ENCODE results near the gene MYRFL.
"Not testable (repeated sequence)": the region's sequence is repeated elsewhere in the genome, so short reads cannot be mapped to it uniquely, and the experiment has no call there.

Gene MYRFL

GRCh38 chr12:69846976-69847375, 21.9 kb downstream of the MYRFL start:
- Histone ChIP-seq H3K27me3 (ENCODE audit: insufficient read depth, low read length, poor library complexity) (no peaks in the 10 kb centered on the region), H3K4me3 (ENCODE audit: low read depth in 1 of 2, low read length in 2 of 2) (no peak overlapping the region), H3K4me1 (ENCODE audit: insufficient read depth, low read length) (no peaks in the 10 kb centered on the region), H3K27ac (ENCODE audit: low read length) (no peak overlapping the region), H3K9ac (ENCODE audit: low read depth, low read length) (no peak overlapping the region), H3K4me2 (ENCODE audit: insufficient read depth, low read length) (no peak overlapping the region), H3K36me3 (ENCODE audit: insufficient read depth, low read length) (no peaks in the 10 kb centered on the region), H4K20me1 (ENCODE audit: insufficient read depth, low read length) (no peaks in the 10 kb centered on the region), H2AFZ (ENCODE audit: low read depth, low read length) (no peak overlapping the region), H3K9me3 (ENCODE audit: insufficient read depth, low read length, severe bottlenecking) (no peaks in the 10 kb centered on the region), H3K79me2 (ENCODE audit: insufficient read depth, low read length) (no peaks in the 10 kb centered on the region)
- TF ChIP-seq EZH2 (IDR thresholded peaks at IDR 0.05; ENCODE audit: borderline replicate concordance, low read depth, low read length, severe bottlenecking) (no peak), CTCF (IDR thresholded peaks at IDR 0.05; ENCODE audit: borderline replicate concordance, extremely low read depth, low read length, poor library complexity, severe bottlenecking) (no peak)
- ATAC-seq (ENCODE audit: insufficient read depth, low read depth), result no peak
- DNase-seq, result no peak

GRCh38 chr12:69851976-69852375, 26.9 kb downstream of the MYRFL start:
- no peaks in the 10 kb centered on the region for H3K79me2 ChIP-seq (ENCODE audit: insufficient read depth, low read length)
- no peak for ATAC-seq (ENCODE audit: insufficient read depth, low read depth)
- no peaks in the 10 kb centered on the region for H3K4me1 ChIP-seq (ENCODE audit: insufficient read depth, low read length)
- no peaks in the 10 kb centered on the region for H3K9me3 ChIP-seq (ENCODE audit: insufficient read depth, low read length, severe bottlenecking)
- no peaks in the 10 kb centered on the region for H3K36me3 ChIP-seq (ENCODE audit: insufficient read depth, low read length)
- no peak overlapping the region for H3K27ac ChIP-seq (ENCODE audit: low read length)
- no peak overlapping the region for H2AFZ ChIP-seq (ENCODE audit: low read depth, low read length)
- H4K20me1 ChIP-seq (ENCODE audit: insufficient read depth, low read length), result no peaks in the 10 kb centered on the region
- no peak overlapping the region for H3K4me3 ChIP-seq (ENCODE audit: low read depth in 1 of 2, low read length in 2 of 2)
- TF ChIP-seq CTCF (IDR thresholded peaks at IDR 0.05; ENCODE audit: borderline replicate concordance, extremely low read depth, low read length, poor library complexity, severe bottlenecking) (no peak), EZH2 (IDR thresholded peaks at IDR 0.05; ENCODE audit: borderline replicate concordance, low read depth, low read length, severe bottlenecking) (no peak)
- no peak overlapping the region for H3K9ac ChIP-seq (ENCODE audit: low read depth, low read length)
- H3K27me3 ChIP-seq (ENCODE audit: insufficient read depth, low read length, poor library complexity), result no peaks in the 10 kb centered on the region
- no peak for DNase-seq
- H3K4me2 ChIP-seq (ENCODE audit: insufficient read depth, low read length), result no peak overlapping the region

- not testable (repeated sequence) for H3K36me3 ChIP-seq (ENCODE audit: insufficient read depth, low read length); H3K4me2 ChIP-seq (ENCODE audit: insufficient read depth, low read length); DNase-seq; H3K27ac ChIP-seq (ENCODE audit: low read length); H2AFZ ChIP-seq (ENCODE audit: low read depth, low read length); H3K27me3 ChIP-seq (ENCODE audit: insufficient read depth, low read length, poor library complexity); H3K4me3 ChIP-seq (ENCODE audit: low read depth in 1 of 2, low read length in 2 of 2); H4K20me1 ChIP-seq (ENCODE audit: insufficient read depth, low read length); H3K79me2 ChIP-seq (ENCODE audit: insufficient read depth, low read length); H3K4me1 ChIP-seq (ENCODE audit: insufficient read depth, low read length); H3K9ac ChIP-seq (ENCODE audit: low read depth, low read length); ATAC-seq (ENCODE audit: insufficient read depth, low read depth); H3K9me3 ChIP-seq (ENCODE audit: insufficient read depth, low read length, severe bottlenecking)
These were observed 28.3 kb downstream of the MYRFL start for GRCh38 chr12:69853176-69853961.

- Histone ChIP-seq H3K4me3 (ENCODE audit: low read depth in 1 of 2, low read length in 2 of 2) (no peak overlapping the region), H3K79me2 (ENCODE audit: insufficient read depth, low read length) (no peaks in the 10 kb centered on the region), H2AFZ (ENCODE audit: low read depth, low read length) (no peak overlapping the region), H3K27ac (ENCODE audit: low read length) (no peak overlapping the region), H3K27me3 (ENCODE audit: insufficient read depth, low read length, poor library complexity) (no peaks in the 10 kb centered on the region), H3K4me2 (ENCODE audit: insufficient read depth, low read length) (no peak overlapping the region), H3K9ac (ENCODE audit: low read depth, low read length) (no peak overlapping the region), H3K9me3 (ENCODE audit: insufficient read depth, low read length, severe bottlenecking) (no peaks in the 10 kb centered on the region), H3K4me1 (ENCODE audit: insufficient read depth, low read length) (no peaks in the 10 kb centered on the region), H4K20me1 (ENCODE audit: insufficient read depth, low read length) (no peaks in the 10 kb centered on the region), H3K36me3 (ENCODE audit: insufficient read depth, low read length) (no peaks in the 10 kb centered on the region)
- DNase-seq (no peak), ATAC-seq (ENCODE audit: insufficient read depth, low read depth) (no peak)
- TF ChIP-seq EZH2 (IDR thresholded peaks at IDR 0.05; ENCODE audit: borderline replicate concordance, low read depth, low read length, severe bottlenecking) (no peak), CTCF (IDR thresholded peaks at IDR 0.05; ENCODE audit: borderline replicate concordance, extremely low read depth, low read length, poor library complexity, severe bottlenecking) (no peak)
These were observed 41.7 kb downstream of the MYRFL start for GRCh38 chr12:69866698-69867097.

Data from DND-41 (cell line).